Body of pancreas (tissue), 4 donors: ENCODE data around the gene PDGFD. TPM values are rescaled to one million over a fixed set of nuclear protein-coding genes. Genes with fewer than 3 reads are reported as not detected.

Source experiments
- ATAC-seq: fragments of 150-250 bp; one replicate; pipeline ENCODE4 v1.9.1; 2016
- DNase-seq, 4 donors: peaks; one replicate each; pipeline ENCODE4 v3.0.0-alpha.2; 2019
- H3K27ac ChIP-seq, 4 donors: fragments of 200-600 bp; sonication (generic); 1 replicate in 3 of 4; 2 replicates in 1 of 4; pipeline versions ENCODE4 v1.5.1 to v1.6.1; 2016 to 2019; ENCODE audit warnings: mild to moderate bottlenecking in 1 of 4, mixed read lengths in 1 of 4, moderate library complexity in 1 of 4
- H3K27me3 ChIP-seq, 2 donors: fragments of 200-600 bp; sonication (generic); one replicate each; pipeline ENCODE4 v1.6.0; 2016; ENCODE audit warnings: mild to moderate bottlenecking in 1 of 2
- H3K36me3 ChIP-seq, 2 donors: fragments of 200-600 bp; sonication (generic); replicated peaks in 1 of 2; 2 replicates each; pipeline ENCODE4 v1.5.1; 2016; ENCODE audit warnings: low read depth in 2 of 2; ENCODE audit not compliant: insufficient read depth in 1 of 2
- H3K4me1 ChIP-seq: fragments of 200-600 bp; sonication (generic); one replicate; pipeline ENCODE4 v1.6.0; 2016
- H3K4me3 ChIP-seq, 2 donors: fragments of 200-600 bp; sonication (generic); 1 replicate in 1 of 2; 2 replicates in 1 of 2; pipeline ENCODE4 v1.5.1; 2016 to 2019
- H3K9me3 ChIP-seq, 3 donors: fragments of 200-600 bp; sonication (generic); 1 replicate in 2 of 3; 2 replicates in 1 of 3; pipeline ENCODE4 v1.5.1; 2016
- CTCF ChIP-seq, 7 experiments: fragments of 450-650 bp in 4 of 7; fragments of 200-600 bp in 3 of 7; sonication (generic) in 3 of 7; IDR thresholded peaks; one replicate each; pipeline ENCODE4 v1.5.1; 2016 to 2019; ENCODE audit warnings: antibody characterized with exemption in 7 of 7
- POLR2A ChIP-seq, 3 donors: fragments of 450-650 bp; IDR thresholded peaks; one replicate each; pipeline ENCODE4 v1.6.1; 2016; ENCODE audit warnings: antibody characterized with exemption in 3 of 3, mild to moderate bottlenecking in 2 of 3
- WGBS, 2 donors: methylation state at CpG; one replicate each; pipeline ENCODE4 v1.1.5; 2017; 5-methylcytosine and 5-hydroxymethylcytosine counted together
- intact Hi-C: fragments of 100-400 bp; cut with DNase I; formaldehyde crosslinking; loops from one replicate; pipeline ENCODE4 v1.15.1; 2023
- total RNA-seq, 2 donors: library from RNA; depleted of rRNA; stranded (reverse); fragments of >200 nt; gene quantifications; one replicate each; pipeline ENCODE4 v1.1.0, GENCODE V29; 2016

PDGFD gene
- total RNA-seq, 2 donors from 2014 or later, result 26.7 to 43.1 TPM

DNA sequence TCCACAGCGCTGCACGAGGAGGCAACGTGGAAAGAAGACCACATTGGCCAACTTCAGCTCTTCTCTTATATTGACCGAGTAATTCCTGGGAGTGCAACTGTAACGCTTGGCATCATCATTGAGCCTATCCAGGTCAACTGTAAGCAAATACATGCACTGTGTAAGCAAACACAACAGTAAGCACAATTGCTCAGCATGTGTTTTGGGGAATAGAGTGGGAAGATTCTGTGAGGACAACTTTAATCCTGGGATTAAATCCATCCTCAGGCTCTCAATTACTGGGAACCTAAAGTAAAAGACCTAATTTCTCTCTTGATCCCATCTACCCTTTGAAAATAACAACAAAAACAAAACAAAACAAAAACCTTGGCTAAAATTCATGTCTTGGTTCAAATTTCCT lies 237.0 kb downstream of the PDGFD start:
- no peak overlapping the region for H3K4me3 ChIP-seq
- 92 to 94% methylated on average over 5 of the region's 5 CpGs for WGBS, 2 donors
- H3K9me3 ChIP-seq, result no peaks in the 10 kb centered on the region
- H3K27me3 ChIP-seq, result no peaks in the 10 kb centered on the region
- no peak for ATAC-seq
- no peak for DNase-seq
- H3K4me1 ChIP-seq, result peaks cover 9% of the 10 kb centered on the region
- no peak overlapping the region for H3K27ac ChIP-seq
- no peaks in the 10 kb centered on the region for H3K36me3 ChIP-seq
- intact Hi-C loops, result no loop called here
- TF ChIP-seq POLR2A (IDR thresholded peaks at IDR 0.05) (no peak), CTCF (IDR thresholded peaks at IDR 0.05) (no peak)

- Histone ChIP-seq H3K4me1 (peaks cover 9% of the 10 kb centered on the region), H3K36me3 (no peaks in the 10 kb centered on the region), H3K9me3 (no peaks in the 10 kb centered on the region), H3K27ac (peak overlapping the region in 3 of 4 donors; percentile 5 to 47 (median 46)), H3K4me3 (no peak overlapping the region), H3K27me3 (no peaks in the 10 kb centered on the region)
- intact Hi-C loops, result no loop called here
- TF ChIP-seq CTCF (IDR thresholded peaks at IDR 0.05) (no peak), POLR2A (IDR thresholded peaks at IDR 0.05) (no peak)
- WGBS, 2 donors, result 80 to 91% methylated on average over 5 of the region's 5 CpGs
- DNase-seq, result no peak
- ATAC-seq, result no peak
Observed at GRCh38 chr11:103924166-103925013, 239.6 kb downstream of the PDGFD start.

DNA sequence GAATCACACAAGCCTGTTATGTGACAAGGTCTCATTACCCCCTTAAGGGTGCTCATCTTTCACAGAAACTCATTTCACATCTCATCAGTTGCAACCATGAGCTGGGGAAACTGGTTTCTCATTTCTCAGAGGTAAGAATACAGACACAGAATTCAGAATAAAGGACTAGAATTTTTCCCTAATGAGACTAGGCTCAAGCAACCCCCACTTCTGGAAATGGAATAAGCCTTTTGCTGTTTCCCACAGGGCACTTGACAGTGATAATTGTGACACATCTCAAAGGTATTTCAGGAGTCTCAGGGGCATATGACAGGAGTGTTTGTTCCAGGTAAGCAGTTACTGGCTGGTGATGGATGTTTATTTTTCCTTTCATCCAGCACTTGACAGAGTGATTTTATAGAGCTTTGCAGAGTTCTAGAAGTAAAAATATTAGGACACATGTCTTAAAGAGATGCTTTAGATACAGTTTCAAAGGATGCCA lies 240.5 kb downstream of the PDGFD start:
- DNase-seq (no peak), ATAC-seq (peak; percentile 65)
- Histone ChIP-seq H3K4me1 (peaks cover 9% of the 10 kb centered on the region), H3K9me3 (no peaks in the 10 kb centered on the region), H3K36me3 (no peaks in the 10 kb centered on the region), H3K27ac (peak overlapping the region in 2 of 4 donors; percentile 46 to 47), H3K27me3 (no peaks in the 10 kb centered on the region), H3K4me3 (no peak overlapping the region)
- no peak for TF ChIP-seq CTCF (IDR thresholded peaks at IDR 0.05)
- no peak for TF ChIP-seq POLR2A (IDR thresholded peaks at IDR 0.05)
- intact Hi-C loops, result no loop called here

DNA sequence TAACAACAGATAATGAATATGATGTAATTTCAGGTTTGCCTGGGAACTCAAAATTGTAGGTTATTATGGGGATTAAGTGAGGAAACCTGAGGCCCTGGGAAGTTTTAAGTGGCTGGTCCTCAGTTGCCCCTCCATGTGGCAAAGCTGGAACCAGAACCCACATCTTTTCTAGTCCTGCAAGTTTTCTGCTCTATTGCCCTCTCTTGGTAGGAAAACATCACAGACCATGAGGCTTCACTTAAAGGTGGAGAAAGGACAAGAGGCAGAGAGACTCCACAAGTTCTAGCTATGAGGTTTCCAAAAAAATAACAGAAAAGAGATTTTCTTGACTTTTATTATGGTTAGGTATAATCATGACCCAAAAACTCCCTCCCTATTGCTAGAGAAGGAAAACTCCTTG lies 243.0 kb downstream of the PDGFD start:
- H3K4me3 ChIP-seq, result no peak overlapping the region
- no peak overlapping the region for H3K27ac ChIP-seq
- peaks cover 9% of the 10 kb centered on the region for H3K4me1 ChIP-seq
- TF ChIP-seq CTCF (IDR thresholded peaks at IDR 0.05) (no peak), POLR2A (IDR thresholded peaks at IDR 0.05) (no peak)
- no peaks in the 10 kb centered on the region for H3K36me3 ChIP-seq
- intact Hi-C loops, result no loop called here
- H3K27me3 ChIP-seq, result no peaks in the 10 kb centered on the region
- H3K9me3 ChIP-seq, result no peaks in the 10 kb centered on the region
- DNase-seq (no peak), ATAC-seq (no peak)

DNA sequence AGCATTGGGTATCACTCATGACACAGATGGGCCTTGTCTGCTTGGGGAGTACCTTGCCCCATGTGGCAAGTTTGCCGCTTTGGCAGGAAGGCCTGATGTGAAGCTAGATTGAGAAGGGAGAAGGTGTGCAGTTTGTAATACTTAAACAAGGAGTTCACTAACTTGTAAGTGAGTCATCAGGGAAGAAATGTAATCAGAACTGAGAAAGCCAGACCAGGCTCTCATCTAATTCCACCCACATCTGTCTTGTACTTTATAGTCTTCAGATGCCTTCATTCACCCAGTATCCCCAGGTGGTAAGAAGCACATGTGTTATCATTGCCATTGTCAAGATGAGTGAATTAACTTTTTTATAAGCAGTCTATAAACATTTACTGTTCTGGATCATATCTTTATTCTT lies 243.5 kb downstream of the PDGFD start:
- no peaks in the 10 kb centered on the region for H3K9me3 ChIP-seq
- ATAC-seq (no peak), DNase-seq (no peak)
- intact Hi-C loops, result no loop called here
- TF ChIP-seq CTCF (IDR thresholded peaks at IDR 0.05), result no peak
- no peak for TF ChIP-seq POLR2A (IDR thresholded peaks at IDR 0.05)
- no peak overlapping the region for H3K27ac ChIP-seq
- H3K4me1 ChIP-seq, result peaks cover 9% of the 10 kb centered on the region
- no peak overlapping the region for H3K4me3 ChIP-seq
- H3K27me3 ChIP-seq, result no peaks in the 10 kb centered on the region
- no peaks in the 10 kb centered on the region for H3K36me3 ChIP-seq
- WGBS, 2 donors, result 100% methylated on average over 1 of the region's 1 CpG
